Measurements from ENCODE around the gene GRK2. TPM values are rescaled to one million over a fixed set of nuclear protein-coding genes. Genes with fewer than 3 reads are reported as not detected.

Gene GRK2
- total RNA-seq, 1 experiment from 2014 or later, result 92.6 TPM

- H3K4me1 ChIP-seq (ENCODE audit: insufficient read depth, low read length, poor library complexity, severe bottlenecking), result peaks cover 11% of the 10 kb centered on the region
- ChIA-PET CTCF (no interaction called here), POLR2A (ENCODE audit: low non-redundant PET) (no interaction called here)
- DNase-seq (ENCODE audit: low spot score), result no peak
- H3K27ac ChIP-seq (ENCODE audit: low read depth, low read length, poor library complexity, severe bottlenecking), result peak overlapping the region; percentile 1
- BruUV-seq (replicated peaks), result no TSS peak
- H3K36me3 ChIP-seq (ENCODE audit: insufficient read depth, low read length, poor library complexity, severe bottlenecking), result peaks cover 85% of the 10 kb centered on the region
- no peaks in the 10 kb centered on the region for H3K27me3 ChIP-seq (replicated peaks; ENCODE audit: insufficient read depth, low read depth, low read length, poor library complexity)
- H3K4me3 ChIP-seq (ENCODE audit: low read depth, low read length, poor library complexity, severe bottlenecking), result no peak overlapping the region
- TF ChIP-seq CTCF (conservative IDR thresholded peaks at IDR 0.05; ENCODE audit: low read depth, low read length), result no peak
- TF ChIP-seq EZH2 (IDR thresholded peaks at IDR 0.05; ENCODE audit: borderline replicate concordance, low read depth, low read length, poor library complexity, severe bottlenecking), result no peak
- no peaks in the 10 kb centered on the region for H3K9me3 ChIP-seq (ENCODE audit: low read depth, low read length, poor library complexity, severe bottlenecking)
- intact Hi-C loops (cut with micrococcal nuclease; ENCODE audit: unreplicated experiment), result no loop called here
Observed at GRCh38 chr11:67283481-67283963, 17.2 kb downstream of the GRK2 start.

DNA sequence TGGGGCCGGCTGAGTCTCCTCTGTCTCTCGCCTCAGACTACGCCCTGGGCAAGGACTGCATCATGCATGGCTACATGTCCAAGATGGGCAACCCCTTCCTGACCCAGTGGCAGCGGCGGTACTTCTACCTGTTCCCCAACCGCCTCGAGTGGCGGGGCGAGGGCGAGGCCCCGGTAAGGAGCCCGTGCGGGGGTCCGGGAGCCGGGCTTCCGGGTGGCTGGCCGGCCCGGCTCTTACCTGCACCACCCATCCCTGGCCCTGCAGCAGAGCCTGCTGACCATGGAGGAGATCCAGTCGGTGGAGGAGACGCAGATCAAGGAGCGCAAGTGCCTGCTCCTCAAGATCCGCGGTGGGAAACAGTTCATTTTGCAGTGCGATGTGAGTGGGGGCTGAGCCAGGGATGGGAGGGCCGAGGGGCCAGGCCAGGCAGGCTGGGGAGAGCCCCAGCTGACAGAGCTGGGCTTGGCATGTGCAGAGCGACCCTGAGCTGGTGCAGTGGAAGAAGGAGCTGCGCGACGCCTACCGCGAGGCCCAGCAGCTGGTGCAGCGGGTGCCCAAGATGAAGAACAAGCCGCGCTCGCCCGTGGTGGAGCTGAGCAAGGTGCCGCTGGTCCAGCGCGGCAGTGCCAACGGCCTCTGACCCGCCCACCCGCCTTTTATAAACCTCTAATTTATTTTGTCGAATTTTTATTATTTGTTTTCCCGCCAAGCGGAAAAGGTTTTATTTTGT lies 18.7 kb downstream of the GRK2 start:
- Histone ChIP-seq H3K27me3 (replicated peaks; ENCODE audit: insufficient read depth, low read depth, low read length, poor library complexity) (no peaks in the 10 kb centered on the region), H3K9me3 (ENCODE audit: low read depth, low read length, poor library complexity, severe bottlenecking) (no peaks in the 10 kb centered on the region), H3K4me1 (ENCODE audit: insufficient read depth, low read length, poor library complexity, severe bottlenecking) (peaks cover 11% of the 10 kb centered on the region), H3K36me3 (ENCODE audit: insufficient read depth, low read length, poor library complexity, severe bottlenecking) (peaks cover 71% of the 10 kb centered on the region), H3K27ac (ENCODE audit: low read depth, low read length, poor library complexity, severe bottlenecking) (peak overlapping the region; percentile 4), H3K4me3 (ENCODE audit: low read depth, low read length, poor library complexity, severe bottlenecking) (no peak overlapping the region)
- TF ChIP-seq CTCF (conservative IDR thresholded peaks at IDR 0.05; ENCODE audit: low read depth, low read length) (no peak), EZH2 (IDR thresholded peaks at IDR 0.05; ENCODE audit: borderline replicate concordance, low read depth, low read length, poor library complexity, severe bottlenecking) (no peak)
- CTCF ChIA-PET, result no interaction called here
- POLR2A ChIA-PET (ENCODE audit: low non-redundant PET), result interaction anchor here (0.6 kb wide), 1 partner anchor 10 kb away, joined by 4 read pairs; no protein-coding TSS in a partner anchor
- no TSS peak for BruUV-seq (replicated peaks)
- intact Hi-C loops (cut with micrococcal nuclease; ENCODE audit: unreplicated experiment), result no loop called here
- DNase-seq (ENCODE audit: low spot score), result no peak

DNA sequence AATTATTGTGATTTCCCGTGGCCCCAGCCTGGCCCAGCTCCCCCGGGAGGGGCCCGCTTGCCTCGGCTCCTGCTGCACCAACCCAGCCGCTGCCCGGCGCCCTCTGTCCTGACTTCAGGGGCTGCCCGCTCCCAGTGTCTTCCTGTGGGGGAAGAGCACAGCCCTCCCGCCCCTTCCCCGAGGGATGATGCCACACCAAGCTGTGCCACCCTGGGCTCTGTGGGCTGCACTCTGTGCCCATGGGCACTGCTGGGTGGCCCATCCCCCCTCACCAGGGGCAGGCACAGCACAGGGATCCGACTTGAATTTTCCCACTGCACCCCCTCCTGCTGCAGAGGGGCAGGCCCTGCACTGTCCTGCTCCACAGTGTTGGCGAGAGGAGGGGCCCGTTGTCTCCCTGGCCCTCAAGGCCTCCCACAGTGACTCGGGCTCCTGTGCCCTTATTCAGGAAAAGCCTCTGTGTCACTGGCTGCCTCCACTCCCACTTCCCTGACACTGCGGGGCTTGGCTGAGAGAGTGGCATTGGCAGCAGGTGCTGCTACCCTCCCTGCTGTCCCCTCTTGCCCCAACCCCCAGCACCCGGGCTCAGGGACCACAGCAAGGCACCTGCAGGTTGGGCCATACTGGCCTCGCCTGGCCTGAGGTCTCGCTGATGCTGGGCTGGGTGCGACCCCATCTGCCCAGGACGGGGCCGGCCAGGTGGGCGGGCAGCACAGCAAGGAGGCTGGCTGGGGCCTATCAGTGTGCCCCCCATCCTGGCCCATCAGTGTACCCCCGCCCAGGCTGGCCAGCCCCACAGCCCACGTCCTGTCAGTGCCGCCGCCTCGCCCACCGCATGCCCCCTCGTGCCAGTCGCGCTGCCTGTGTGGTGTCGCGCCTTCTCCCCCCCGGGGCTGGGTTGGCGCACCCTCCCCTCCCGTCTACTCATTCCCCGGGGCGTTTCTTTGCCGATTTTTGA lies 19.5 kb downstream of the GRK2 start:
- no peak for DNase-seq (ENCODE audit: low spot score)
- Histone ChIP-seq H3K9me3 (ENCODE audit: low read depth, low read length, poor library complexity, severe bottlenecking) (no peaks in the 10 kb centered on the region), H3K4me3 (ENCODE audit: low read depth, low read length, poor library complexity, severe bottlenecking) (no peak overlapping the region), H3K27me3 (replicated peaks; ENCODE audit: insufficient read depth, low read depth, low read length, poor library complexity) (no peaks in the 10 kb centered on the region), H3K27ac (ENCODE audit: low read depth, low read length, poor library complexity, severe bottlenecking) (peak overlapping the region; percentile 96), H3K36me3 (ENCODE audit: insufficient read depth, low read length, poor library complexity, severe bottlenecking) (peaks cover 68% of the 10 kb centered on the region), H3K4me1 (ENCODE audit: insufficient read depth, low read length, poor library complexity, severe bottlenecking) (peaks cover 19% of the 10 kb centered on the region)
- POLR2A ChIA-PET (ENCODE audit: low non-redundant PET), result interaction anchor here (0.6 kb wide), 1 partner anchor 9 kb away, joined by 4 read pairs; no protein-coding TSS in a partner anchor
- TF ChIP-seq EZH2 (IDR thresholded peaks at IDR 0.05; ENCODE audit: borderline replicate concordance, low read depth, low read length, poor library complexity, severe bottlenecking), result no peak
- no peak for TF ChIP-seq CTCF (conservative IDR thresholded peaks at IDR 0.05; ENCODE audit: low read depth, low read length)
- intact Hi-C loops (cut with micrococcal nuclease; ENCODE audit: unreplicated experiment), result no loop called here
- CTCF ChIA-PET, result no interaction called here
- TSS peak; percentile 26 for BruUV-seq (replicated peaks)

Measured in A673 (cell line).